NCI-H526 (cell line): Measurements from ENCODE around the gene HHATL.

Experiments used
- DNase-seq, 2 experiments: peaks; one replicate each; lab custom pipeline; 2025; lab: John Stamatoyannopoulos, UW

The HHATL gene

DNA sequence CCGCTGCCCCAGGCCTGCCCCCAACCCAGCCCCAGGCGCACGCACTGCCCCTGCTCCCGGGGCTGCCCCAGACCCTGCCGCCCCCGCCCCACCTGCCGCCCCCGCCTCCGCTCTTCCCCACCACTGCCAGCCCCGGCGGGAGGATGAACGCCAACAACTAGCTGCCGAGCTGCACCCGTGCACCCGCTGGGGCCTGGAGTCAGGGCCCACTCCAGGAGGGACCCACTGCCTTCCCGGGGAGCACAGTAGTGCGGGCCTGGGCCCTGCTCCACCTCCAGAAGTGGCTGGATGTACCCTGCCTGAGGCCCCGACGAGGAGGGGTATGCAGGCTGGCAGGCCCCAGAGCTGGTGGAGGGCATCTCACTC is 38.2 kb downstream of the HHATL start:
- DNase-seq = no peak

DNA sequence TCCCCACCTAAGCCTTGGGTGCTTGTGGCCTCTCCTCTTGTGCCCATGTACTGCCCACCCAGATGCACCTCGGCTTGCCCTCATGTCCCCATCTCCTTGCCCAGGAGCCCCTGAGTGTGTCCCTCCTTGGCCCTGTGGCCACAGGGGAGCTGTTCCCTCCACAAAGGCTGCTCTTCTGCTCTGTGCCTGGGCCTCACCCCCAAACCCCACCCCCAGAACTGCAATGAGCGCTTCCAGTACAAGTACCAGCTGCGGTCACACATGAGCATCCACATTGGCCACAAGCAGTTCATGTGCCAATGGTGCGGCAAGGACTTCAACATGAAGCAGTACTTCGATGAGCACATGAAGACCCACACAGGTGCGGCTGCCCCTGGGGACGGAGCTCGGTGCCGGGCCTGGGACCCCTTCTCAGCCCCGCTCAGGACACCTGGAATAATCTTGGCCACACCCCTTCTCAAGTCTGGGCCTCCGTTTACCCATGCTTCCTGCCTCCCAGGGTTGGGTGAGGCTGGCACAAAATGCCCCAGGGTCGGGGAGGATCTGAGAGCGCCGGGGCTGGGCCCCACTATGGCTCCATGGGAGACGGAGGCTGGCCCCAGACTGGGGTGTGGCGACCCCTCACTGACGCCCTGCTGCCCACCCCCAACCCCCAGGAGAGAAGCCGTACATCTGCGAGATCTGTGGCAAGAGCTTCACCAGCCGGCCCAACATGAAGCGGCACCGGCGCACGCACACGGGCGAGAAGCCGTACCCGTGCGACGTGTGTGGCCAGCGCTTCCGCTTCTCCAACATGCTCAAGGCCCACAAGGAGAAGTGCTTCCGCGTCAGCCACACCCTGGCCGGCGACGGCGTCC is 38.8 kb downstream of the HHATL start:
- DNase-seq = no peak

DNA sequence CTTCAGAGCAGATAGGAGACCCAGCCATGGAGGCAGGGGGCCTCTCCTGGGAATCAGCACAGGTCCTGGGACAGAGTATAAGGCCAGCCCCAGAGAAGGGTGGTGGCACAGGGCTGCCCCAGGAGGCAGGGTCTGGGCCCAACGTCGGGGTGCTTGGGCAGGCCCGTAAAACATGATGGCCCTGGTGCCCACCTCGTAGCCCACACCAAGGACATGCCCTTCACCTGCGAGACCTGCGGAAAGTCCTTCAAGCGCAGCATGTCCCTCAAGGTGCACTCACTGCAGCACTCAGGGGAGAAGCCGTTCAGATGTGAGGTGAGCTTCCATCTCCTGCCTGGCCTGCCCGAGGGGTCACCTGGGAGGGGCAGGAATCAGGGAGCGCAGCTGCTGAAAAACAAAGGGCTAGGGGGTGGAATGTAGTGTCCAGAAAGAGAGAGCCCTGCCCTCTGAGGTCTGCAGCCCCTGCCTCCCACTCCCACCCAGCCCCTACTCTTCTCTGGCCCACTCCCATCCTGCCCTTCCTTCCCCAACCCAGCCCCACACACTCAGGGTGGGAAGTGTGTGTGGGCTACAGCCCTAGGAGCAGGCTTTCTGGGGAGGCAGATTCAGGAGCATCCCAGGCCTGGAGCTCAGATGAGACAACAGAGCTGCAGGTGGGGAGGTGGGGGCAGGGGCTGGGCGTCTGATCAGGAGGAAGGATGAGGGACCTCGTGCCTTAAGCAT is 39.6 kb downstream of the HHATL start:
- no peak for DNase-seq

DNA sequence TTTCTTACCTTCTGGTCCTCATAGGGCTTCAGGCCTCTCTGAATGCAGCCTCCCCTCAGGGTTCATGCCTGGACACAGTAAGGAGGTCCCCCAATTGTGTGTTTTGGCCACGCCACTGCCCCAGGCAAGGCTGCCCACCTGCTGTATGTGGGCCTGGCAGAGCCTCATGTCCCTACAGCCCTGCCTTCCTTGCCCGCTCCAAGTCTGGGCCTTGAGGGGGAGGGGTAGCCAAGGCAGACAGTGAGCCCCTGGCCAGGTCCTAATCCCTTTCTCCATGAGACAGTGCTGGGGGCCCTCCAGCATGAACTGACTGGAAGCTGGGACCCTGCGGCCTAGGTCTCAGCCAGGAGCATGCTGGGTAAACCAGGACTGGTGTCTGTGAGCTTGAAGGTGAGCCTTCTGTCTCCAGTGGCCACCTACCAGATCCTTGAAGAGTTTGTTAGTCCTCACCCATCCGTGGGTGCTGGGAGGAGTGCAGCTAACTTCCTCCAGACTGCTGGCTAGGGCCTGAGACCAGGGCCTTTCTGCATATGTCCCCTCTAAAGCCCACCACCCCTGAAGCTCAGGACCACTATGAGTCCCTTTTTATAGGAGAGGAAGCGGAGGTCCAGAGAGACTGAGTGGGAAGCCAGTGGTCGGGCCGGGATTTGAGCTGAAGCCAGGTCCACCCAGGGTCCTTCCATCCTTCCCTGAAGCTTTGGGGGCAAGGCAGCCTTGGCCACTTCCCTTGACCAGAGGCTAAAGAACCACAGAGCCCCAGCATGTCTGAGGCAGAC is 40.4 kb downstream of the HHATL start:
- no peak for DNase-seq

DNA sequence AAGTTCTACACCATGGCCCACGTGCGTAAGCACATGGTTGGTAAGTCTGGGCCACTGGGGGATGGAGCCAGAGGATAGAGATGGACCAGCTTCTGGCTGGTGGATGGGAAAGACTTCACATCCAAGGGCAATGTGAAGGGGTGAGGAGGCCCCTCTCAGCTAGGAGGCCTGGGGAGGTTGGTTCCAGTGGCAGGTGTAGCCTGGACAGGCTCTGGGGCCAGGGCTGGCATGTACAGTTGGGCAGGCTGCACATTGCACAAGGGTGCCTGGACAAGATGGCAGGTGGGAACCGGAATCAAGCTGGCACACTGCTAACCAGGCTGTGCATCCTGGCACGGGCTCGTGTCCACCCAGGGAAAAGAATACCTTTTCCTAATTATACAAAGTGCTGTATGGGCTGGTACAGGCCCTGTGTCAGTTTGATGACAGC is 41.0 kb downstream of the HHATL start:
- DNase-seq = no peak

DNA sequence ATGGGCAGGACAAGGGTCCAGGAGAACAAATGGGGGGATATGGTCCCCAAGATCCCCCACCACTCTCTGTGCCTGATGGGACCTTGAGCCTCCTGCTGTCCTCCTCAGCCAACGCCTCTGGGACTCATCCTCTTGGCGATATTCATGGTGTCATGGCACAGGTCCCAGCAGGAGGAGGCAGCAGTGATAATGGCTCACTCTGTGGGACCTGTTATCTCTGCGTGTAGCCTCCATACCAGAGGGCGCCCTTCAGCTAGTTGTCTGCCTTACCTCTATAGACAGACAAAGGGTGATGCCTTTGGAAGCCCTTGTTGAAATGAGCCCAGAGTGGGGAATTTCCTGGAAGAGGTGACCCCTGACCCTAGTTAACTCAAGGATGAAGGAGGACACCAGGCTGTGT is 41.7 kb downstream of the HHATL start:
- DNase-seq = peak in 1 of 2 experiments; percentile 17

DNA sequence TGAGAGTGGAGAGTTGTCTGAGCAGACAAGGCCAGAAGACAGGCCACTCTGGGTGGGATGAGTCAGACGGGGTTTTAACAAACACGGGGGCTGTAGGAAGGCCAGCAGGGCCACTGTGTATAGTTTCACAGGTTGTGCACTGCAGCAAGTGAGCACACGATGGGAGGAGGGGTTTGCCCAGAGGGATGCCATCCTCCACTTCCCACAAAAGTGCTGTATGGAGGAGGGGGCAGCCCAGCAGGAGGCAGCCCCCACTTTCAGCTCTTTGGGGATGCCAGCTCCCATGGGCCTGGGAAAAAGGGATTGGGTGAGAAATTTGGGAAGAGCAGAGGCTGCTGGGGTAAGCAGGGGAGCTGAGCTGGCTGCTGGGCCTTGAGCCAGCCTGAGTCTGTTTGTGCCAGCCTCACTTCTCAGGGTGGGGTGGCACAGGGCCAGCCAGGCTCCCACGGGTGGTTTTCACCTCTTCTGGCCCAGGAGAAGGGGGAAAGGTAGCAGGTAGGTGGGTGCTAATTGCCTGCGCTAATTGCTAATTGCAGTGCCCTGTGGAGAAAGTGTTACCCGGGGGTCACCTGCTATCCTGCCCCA is 42.4 kb downstream of the HHATL start:
- DNase-seq = no peak

DNA sequence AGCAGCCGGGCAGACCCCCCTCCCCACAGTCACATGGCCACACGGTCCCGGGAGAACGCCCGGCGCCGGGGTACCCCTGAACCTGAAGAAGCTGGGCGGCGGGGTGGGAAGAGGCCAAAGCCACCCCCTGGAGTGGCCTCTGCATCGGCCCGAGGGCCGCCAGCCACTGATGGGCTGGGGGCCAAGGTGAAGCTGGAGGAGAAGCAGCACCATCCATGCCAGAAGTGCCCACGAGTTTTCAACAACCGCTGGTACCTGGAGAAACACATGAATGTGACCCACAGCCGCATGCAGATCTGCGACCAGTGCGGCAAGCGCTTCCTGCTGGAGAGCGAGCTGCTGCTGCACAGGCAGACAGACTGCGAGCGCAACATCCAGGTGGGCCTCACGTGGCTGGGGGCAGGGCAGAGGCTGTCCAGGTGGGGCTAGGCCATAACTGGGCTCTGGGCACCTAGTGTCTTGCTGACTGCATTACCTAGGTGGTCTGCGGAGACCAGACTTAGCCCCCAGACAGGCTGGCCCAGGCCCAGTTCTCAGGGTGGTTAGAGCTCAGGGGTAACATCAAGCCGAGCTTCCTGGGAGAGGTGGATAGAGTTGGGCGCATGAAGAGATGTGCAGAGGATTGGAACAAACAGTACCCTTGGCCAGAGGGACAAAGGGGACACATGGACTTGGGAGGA is 43.0 kb downstream of the HHATL start:
- DNase-seq = no peak

DNA sequence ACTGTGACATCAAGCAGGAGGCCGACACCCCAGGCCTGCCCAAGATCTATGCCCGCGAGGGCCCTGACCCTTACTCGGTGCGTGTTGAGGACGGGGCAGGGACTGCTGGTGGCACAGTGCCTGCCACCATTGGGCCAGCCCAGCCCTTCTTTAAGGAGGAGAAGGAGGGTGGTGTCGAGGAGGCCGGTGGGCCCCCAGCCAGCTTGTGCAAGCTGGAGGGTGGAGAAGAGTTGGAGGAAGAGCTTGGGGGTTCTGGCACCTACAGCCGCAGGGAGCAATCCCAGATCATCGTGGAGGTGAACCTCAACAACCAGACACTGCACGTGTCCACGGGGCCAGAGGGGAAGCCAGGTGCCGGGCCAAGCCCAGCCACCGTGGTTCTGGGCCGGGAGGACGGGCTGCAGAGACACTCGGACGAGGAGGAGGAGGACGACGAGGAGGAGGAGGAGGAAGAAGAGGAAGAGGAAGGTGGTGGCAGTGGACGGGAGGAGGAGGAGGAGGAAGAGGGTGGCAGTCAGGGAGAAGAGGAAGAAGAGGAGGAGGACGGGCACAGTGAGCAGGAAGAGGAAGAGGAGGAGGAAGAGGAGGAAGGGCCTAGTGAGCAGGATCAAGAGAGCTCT is 43.7 kb downstream of the HHATL start:
- no peak for DNase-seq

DNA sequence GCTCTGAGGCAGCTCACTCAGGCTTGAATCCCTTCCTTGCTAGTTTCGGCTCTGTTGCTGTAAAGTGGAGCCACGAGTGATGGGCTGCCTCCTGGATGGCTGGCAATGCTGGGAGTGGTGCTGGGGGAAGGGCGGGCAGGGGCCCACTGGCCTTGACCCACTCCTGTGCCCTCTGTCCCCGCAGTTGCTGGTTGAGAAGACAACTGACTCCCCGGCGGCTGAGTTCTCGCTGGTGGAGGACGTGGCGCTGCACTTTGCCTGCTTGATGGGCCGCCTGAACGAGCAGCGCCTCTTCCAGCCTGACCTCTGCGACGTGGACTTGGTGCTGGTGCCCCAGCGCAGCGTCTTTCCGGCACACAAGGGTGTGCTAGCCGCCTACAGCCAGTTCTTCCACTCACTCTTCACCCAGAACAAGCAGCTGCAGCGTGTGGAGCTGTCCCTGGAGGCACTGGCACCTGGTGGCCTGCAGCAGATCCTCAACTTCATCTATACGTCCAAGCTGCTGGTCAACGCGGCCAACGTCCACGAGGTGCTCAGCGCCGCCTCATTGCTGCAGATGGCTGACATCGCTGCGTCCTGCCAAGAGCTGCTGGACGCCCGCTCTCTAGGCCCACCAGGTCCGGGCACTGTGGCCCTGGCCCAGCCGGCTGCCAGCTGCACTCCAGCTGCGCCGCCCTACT is 44.4 kb downstream of the HHATL start:
- DNase-seq = no peak

DNA sequence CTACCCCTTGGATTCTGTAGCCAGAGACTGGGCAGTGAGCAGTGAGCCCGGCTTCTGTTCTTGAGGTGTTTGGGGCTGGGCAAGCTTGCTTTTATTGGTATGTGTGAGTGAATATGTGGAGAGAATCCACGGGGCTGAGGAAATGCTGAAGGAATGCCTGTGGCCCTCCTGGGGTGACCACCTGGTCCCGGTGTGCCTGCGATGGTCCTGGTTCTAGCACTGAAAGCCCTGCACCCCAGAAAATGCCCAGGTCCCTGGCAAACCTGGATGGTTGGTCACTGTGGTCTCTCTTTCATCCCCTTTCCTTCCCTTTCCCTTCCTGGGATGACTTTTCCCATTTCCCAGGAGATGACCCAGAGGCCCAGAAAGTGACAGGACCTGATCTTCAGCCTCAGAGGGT is 44.9 kb downstream of the HHATL start:
- DNase-seq = no peak

DNA sequence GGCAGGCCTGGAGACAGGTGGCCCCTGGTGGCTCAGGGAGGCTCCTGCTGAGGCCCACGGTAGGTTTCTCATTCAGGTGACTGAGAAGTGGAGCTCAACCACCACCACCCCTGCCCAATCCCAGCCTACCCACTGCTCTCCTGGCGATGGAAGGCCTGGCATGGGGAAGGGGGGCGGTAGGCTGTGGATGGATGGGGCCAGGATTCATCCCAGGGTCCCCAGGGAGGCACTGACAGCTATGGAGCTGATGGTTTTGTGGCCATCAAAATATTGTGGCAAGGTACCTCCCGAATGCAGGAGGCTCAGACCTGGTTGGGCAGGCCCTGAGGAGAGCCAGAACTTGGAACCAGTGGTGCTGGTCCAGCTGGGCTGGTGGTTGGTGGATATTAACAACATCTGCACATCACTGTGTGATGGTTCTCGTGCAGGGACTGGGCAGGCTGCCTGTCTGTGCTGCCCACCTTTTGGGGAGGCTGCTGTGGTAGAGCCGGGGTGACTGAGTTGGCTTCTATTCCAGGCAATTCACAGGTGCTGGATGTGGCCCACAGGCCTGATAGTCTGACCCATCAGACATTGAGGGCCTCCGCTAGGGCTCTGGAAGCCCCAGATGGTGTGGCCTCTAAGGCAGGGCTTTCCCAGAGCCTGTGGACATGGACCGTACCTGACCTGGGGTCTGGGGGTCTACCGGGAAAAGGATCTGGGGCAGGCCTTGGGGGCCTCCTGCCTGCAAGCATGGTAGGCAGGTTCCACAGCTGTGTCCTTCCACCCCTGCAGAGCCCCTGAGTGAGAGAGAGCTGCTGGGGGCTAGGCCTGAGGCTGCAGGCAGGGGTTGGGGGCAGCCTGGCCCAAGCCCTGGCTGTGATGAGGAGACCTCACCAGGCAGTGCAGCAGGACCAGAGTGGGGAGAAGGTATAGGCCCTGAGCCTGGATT is 45.7 kb downstream of the HHATL start:
- DNase-seq = no peak

DNA sequence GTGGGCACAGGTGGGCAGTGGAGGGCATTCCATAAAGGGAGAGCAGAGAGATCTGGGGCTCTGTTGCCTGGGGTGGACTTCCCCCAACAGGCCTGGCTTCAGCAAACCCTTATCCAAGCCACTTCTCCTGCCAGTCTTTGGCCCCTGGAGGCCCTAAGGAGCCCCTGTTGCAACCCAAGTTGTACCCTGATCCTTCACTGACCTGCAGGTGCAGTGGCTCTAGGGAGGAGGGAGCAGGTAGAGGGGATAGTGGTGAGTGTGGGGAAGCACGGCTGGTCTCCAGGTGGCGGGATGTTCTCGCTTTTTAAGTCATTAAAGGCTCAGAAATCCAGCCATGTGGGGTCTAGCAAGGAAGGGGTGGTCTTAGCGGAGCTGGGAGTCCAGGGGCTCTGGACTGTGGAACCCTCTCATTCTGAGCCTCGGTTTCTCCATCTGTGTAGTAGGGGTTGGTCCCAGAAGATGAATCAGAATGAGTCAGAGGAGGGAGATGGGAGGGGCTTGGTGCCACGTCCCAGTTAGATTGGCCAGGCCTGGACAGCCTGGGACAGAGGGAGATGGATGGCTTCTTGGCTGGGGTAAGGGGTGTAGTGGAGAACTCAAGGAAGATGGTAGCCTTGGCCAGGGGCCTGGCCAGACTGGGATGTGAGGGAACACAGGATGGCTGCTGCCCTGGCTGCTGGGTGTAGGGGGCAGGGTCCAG is 46.5 kb downstream of the HHATL start:
- DNase-seq = no peak

DNA sequence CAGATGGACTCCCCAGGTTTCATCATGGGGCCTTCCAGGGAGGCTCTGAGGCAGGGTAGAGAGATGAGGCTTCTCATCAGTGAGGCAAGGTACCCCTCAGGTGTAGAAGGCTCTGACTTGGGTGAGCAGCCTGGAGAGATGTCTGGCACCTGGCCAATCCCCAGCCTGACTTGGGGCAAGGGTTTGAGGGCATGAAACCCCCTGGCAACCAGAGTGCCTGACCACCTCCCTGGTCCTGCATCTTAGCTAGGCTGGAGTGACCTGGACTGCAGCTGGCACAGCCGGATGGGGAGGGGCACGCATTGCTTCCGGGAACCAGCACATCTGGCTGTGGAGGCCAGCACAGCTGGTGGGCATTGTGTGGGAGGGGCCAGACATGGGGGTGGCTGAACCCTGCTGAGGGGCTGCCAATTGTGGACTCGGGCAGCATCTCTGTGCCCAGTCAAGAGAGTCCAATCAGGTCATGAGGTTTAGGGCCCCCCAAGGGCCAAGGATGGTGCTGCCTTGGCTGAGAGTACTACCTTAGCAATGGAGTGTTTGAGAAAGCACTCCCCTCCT is 47.2 kb downstream of the HHATL start:
- no peak for DNase-seq

DNA sequence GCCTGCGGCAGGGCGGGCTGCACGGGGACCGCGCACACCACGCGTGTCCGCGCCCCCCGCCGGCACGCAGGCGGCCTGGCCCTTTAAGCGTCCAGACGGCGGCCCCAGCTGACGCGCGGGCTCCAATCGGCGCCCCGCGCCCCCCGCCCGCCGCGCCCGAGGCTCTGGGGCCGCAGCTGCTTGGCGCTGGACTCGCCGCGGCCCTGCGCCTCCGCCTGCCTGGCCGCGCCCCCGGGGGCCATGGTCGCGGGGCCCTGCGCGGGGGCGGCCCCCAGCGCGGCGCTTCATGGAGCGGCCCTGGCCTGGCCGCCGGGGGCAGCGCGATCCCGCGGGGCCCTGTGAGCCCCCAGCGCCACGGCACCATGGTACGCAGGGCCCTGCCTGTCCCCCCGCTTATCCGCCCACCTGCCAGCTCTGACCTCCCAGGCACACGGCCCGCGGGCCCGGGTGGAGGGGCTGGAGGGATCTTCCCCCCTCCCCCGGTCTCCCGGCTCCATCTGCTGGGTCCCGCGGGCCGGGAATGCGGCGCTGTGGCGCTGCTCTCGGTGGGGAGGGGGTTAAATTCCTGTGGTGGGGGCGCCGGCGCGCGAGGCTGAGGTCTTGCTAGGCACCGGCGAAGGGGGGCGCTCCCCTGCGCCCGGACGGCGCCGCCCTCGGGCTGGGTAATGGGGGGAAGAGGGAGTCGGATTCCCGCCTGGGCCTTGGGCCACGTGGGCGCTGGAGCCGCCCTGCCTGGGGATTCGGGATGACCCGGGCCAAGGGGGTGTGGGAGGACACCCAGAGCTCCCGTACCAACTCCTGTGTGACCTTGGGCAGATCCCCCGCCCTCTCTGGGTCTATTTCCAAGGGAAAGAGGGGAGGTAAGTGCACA is 48.0 kb downstream of the HHATL start:
- DNase-seq = peak in 1 of 2 experiments; percentile 66

DNA sequence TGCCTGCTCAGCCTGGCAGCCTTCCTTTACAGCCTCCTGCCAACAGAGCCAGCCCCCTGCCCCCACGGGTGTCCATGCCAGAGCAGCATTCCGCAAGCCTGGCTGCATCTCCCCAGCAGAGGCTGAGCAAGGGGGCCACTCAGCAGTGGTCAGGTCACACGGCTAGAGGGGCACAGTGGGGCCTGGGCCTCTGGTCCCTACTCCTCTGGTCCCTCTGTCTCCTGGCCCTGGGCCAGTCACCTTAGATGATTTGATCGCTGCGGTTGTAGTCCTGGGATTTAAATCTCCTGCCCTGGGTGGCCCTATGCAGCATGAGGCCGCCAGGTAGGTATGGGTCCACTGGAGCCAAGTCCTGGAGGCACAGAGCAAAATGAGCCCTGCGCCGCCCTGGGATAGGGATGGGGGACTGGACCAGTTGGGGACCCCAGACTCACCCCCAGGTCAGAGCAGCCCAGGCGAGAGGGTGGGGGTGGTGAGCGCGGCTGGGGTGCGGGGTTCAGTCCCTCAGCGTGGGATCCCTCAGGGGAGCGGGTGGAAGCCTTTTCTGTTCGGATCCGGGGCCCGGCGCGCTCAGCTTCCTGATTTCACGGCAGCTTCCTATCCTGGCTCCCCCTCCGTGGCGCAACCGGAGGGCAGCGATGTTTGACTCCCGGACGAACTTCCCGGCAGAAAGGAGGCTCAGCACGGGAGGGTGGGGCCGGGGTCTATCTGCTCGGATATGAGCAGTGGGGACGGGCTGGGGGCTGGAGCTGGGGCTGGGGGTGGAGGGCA is 48.9 kb downstream of the HHATL start, which contains the start of gene ZBTB47:
Gene ZBTB47, plus strand, starts transcription at position 138 of the 771 bp plus-strand sequence. CDS start 4,659 bp downstream, outside the sequence.
- peak in 1 of 2 experiments; percentile 66 for DNase-seq

DNA sequence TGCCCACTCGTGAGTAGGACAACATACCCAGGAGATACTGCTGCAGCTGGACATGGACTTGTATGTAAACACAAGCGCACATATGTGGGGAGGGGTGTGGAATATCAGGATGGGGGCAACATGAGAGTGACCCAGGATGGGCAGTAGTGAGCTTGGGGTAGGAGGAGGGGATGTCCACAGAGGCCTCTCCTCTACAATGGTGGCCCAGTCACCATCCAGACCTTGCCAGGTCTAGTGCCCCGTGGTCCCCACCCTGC is 49.4 kb downstream of the HHATL start:
- no peak for DNase-seq
